AG04450 (cell line): ENCODE measurements around the gene TSPOAP1. TPM values are rescaled to one million over a fixed set of nuclear protein-coding genes. Genes with fewer than 3 reads are reported as not detected.

Experiments used
- CTCF ChIA-PET: fragments of 300-600, 350-600 bp; formaldehyde crosslinking; extraction: SDS; loops from one replicate; lab custom pipeline; 2022; ENCODE audit warnings: antibody characterized with exemption, inconsistent platforms; lab: Charles Lee
- POLR2A ChIA-PET: fragments of 350-600 bp; formaldehyde crosslinking; extraction: SDS; loops from one replicate; lab custom pipeline; 2021; ENCODE audit warnings: antibody characterized with exemption, inconsistent platforms; lab: Yijun Ruan, JAX
- DNase-seq: peaks from one replicate; pipeline ENCODE4 v3.0.0-alpha.2; 2011; ENCODE audit warnings: low read depth, low spot score
- H3K27ac ChIP-seq: one replicate; pipeline ENCODE4 v1.5.1; 2012; ENCODE audit warnings: low read depth, low read length, control low read depth
- H3K27me3 ChIP-seq: one replicate; pipeline ENCODE4 v1.6.0; 2012; ENCODE audit warnings: low read length; ENCODE audit not compliant: control insufficient read depth, insufficient read depth
- H3K4me3 ChIP-seq: 2 replicates; pipeline ENCODE4 v1.5.1; 2011; ENCODE audit warnings: mild to moderate bottlenecking, low read depth, low read length, control low read depth
- H3K9me3 ChIP-seq: 2 replicates; pipeline ENCODE4 v1.5.1; 2012; ENCODE audit warnings: low read length; ENCODE audit not compliant: control insufficient read depth, insufficient read depth
- CTCF ChIP-seq: IDR thresholded peaks from 2 replicates; pipeline ENCODE4 v1.5.1; 2011; ENCODE audit warnings: low read depth, low read length, control low read depth, inconsistent platforms
- polyA plus RNA-seq: library from polyadenylated mRNA; depleted of rRNA; stranded (reverse); fragments of >200 nt; gene quantifications from 2 replicates; pipeline ENCODE4 v1.2.3, GENCODE V29; 2011

The TSPOAP1 gene
- polyA plus RNA-seq, 1 experiment: 1.7 TPM

DNA sequence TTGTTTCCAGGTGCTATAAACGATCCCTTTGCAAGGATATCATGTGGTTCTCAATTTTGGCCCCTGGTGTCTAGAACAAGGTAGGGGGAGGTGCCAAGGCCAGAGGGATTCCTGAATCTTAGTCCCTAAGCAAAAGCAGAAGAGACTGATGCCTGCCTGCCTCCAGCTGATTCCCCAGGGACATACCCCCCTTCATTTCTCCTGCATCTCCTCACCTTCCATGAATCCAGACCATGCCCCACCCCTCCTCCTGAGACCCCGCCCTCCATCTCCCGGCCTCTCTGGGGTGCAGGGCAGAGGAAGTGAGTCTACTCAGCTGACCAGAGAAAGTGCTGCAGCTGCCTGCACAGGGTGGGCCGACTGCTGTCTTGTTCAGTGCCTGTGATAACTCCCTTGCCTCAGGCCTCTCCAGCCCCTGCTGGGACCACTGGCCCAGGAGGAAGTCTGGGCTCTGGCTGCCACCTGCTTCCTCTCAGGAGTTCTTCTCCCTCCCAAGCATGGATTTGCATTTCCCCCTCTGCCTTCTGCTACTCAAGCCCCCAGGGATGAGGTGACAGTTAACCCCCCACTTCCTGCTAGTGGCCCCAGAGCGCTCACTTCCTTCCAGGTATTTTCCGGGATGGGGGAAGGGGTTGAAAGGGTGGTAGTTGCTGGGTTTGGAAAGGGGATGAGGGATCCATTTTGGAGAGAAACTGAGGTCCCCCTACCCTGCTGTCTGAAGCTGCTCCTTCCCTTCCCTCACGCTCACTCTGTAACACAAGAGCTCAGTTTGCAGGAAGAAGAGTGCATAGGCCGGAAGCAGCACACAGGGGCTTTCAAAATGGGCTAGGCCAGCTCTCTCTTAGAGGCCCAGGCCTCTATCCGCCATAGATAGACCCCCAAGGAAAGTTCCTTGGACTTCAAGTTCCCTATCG is 10.5 kb upstream of the TSPOAP1 start:
- DNase-seq: peak; percentile 59
- TF ChIP-seq CTCF: no peak
- CTCF ChIA-PET: interaction anchor here (0.9 to 2.8 kb wide), 2 partner anchors 18 to 22 kb away, joined by 3 to 13 read pairs; no protein-coding TSS in a partner anchor
- Histone ChIP-seq H3K9me3 (no peaks in the 10 kb centered on the region), H3K4me3 (peak overlapping the region; percentile 62), H3K27ac (peak overlapping the region; percentile 100), H3K27me3 (no peaks in the 10 kb centered on the region)
- POLR2A ChIA-PET: interaction anchor here (0.6 to 4.8 kb wide), 4 partner anchors 13 to 21 kb away, joined by 5 to 68 read pairs (median 14); partner anchors contain the start of gene SUPT4H1

- POLR2A ChIA-PET: interaction anchor here (0.5 to 4.8 kb wide), 5 partner anchors 13 to 244 kb away, joined by 3 to 68 read pairs (median 13); partner anchors contain the start of gene SUPT4H1
Measured at GRCh38 chr17:58338454-58338840, 9.9 kb upstream of the TSPOAP1 start.

GRCh38 chr17:58337600-58338453 is 9.2 kb upstream of the TSPOAP1 start:
- ChIA-PET POLR2A (interaction anchor here (0.5 to 4.8 kb wide), 6 partner anchors 12 to 254 kb away, joined by 3 to 68 read pairs (median 6); partner anchors contain the start of genes DYNLL2 and SUPT4H1), CTCF (interaction anchor here (0.7 to 2.6 kb wide), 2 partner anchors 20 to 33 kb away, joined by 3 to 11 read pairs; no protein-coding TSS in a partner anchor)
- Histone ChIP-seq H3K4me3 (no peak overlapping the region), H3K27me3 (no peaks in the 10 kb centered on the region), H3K27ac (peak overlapping the region; percentile 100), H3K9me3 (no peaks in the 10 kb centered on the region)
- no peak for TF ChIP-seq CTCF
- peak; percentile 88 for DNase-seq

More at GRCh38 chr17:58338454-58338840, 9.9 kb upstream of the TSPOAP1 start:
- DNase-seq: no peak
- H3K4me3 ChIP-seq: no peak overlapping the region
- CTCF ChIA-PET: interaction anchor here (2.6 kb wide), 1 partner anchor 21 kb away, joined by 11 read pairs; no protein-coding TSS in a partner anchor
- no peak; the same call in 1 of the 2 replicates for TF ChIP-seq CTCF
- peak overlapping the region; percentile 100 for H3K27ac ChIP-seq
- H3K27me3 ChIP-seq: no peaks in the 10 kb centered on the region
- H3K9me3 ChIP-seq: no peaks in the 10 kb centered on the region

GRCh38 chr17:58337210-58337599 is 8.6 kb upstream of the TSPOAP1 start:
- POLR2A ChIA-PET: interaction anchor here (1.4 to 4.8 kb wide), 4 partner anchors 13 to 253 kb away, joined by 4 to 68 read pairs (median 10); partner anchors contain the start of genes DYNLL2 and SUPT4H1
- no peaks in the 10 kb centered on the region for H3K27me3 ChIP-seq
- DNase-seq: no peak
- no peak overlapping the region for H3K4me3 ChIP-seq
- CTCF ChIA-PET: interaction anchor here (0.7 to 2.6 kb wide), 2 partner anchors 20 to 33 kb away, joined by 3 to 11 read pairs; no protein-coding TSS in a partner anchor
- no peak for TF ChIP-seq CTCF
- peak overlapping the region; percentile 100 for H3K27ac ChIP-seq
- H3K9me3 ChIP-seq: no peaks in the 10 kb centered on the region
